Osteoblast (primary cell): Measurements from ENCODE around the gene C1QL2. TPM values are rescaled to one million over a fixed set of nuclear protein-coding genes. Genes with fewer than 3 reads are reported as not detected.

Experiments
- DNase-seq: peaks from one replicate; pipeline ENCODE4 v3.0.0; 2011; ENCODE audit warnings: low spot score, mixed read lengths; ENCODE audit not compliant: insufficient read length; ENCODE audit errors: missing footprints
- H2AFZ ChIP-seq: 2 replicates; pipeline ENCODE4 v1.6.0; 2011; ENCODE audit warnings: mild to moderate bottlenecking, low read length
- H3K27ac ChIP-seq: 2 replicates; pipeline ENCODE4 v1.5.1; 2011; ENCODE audit warnings: mild to moderate bottlenecking, low read depth, low read length, moderate library complexity
- H3K27me3 ChIP-seq: 2 replicates; pipeline ENCODE4 v1.6.0; 2012; ENCODE audit warnings: mild to moderate bottlenecking, control low read depth, inconsistent platforms, low read length, moderate library complexity; ENCODE audit not compliant: insufficient read depth
- H3K36me3 ChIP-seq: 2 replicates; pipeline ENCODE4 v1.5.1; 2011; ENCODE audit warnings: mild to moderate bottlenecking, low read length, control low read depth, moderate library complexity; ENCODE audit not compliant: insufficient read depth
- H3K4me1 ChIP-seq: 2 replicates; pipeline ENCODE4 v1.5.1; 2011; ENCODE audit warnings: mild to moderate bottlenecking, low read length, control low read depth, moderate library complexity; ENCODE audit not compliant: insufficient read depth
- H3K4me2 ChIP-seq: 2 replicates; pipeline ENCODE4 v1.6.0; 2011; ENCODE audit warnings: mild to moderate bottlenecking, low read length; ENCODE audit not compliant: insufficient read depth
- H3K4me3 ChIP-seq: fragments of 200-600 bp; sonication (generic); 3 replicates; pipeline ENCODE4 v1.5.1; 2012; ENCODE audit warnings: mild to moderate bottlenecking, low read length, inconsistent platforms; ENCODE audit not compliant: insufficient read depth
- H3K79me2 ChIP-seq: 2 replicates; pipeline ENCODE4 v1.6.0; 2012; ENCODE audit warnings: mild to moderate bottlenecking, low read length, control low read depth, inconsistent platforms; ENCODE audit not compliant: insufficient read depth
- H3K9me3 ChIP-seq: 2 replicates; pipeline ENCODE4 v1.5.1; 2011; ENCODE audit warnings: low read depth, low read length, control low read depth
- H4K20me1 ChIP-seq: 2 replicates; pipeline ENCODE4 v1.6.0; 2012; ENCODE audit warnings: mild to moderate bottlenecking, low read length, control low read depth; ENCODE audit not compliant: insufficient read depth
- CTCF ChIP-seq: IDR thresholded peaks from 2 replicates; pipeline ENCODE4 v1.5.1; 2011; ENCODE audit warnings: mild to moderate bottlenecking, low read depth, low read length, moderate library complexity; ENCODE audit errors: extremely low read depth
- total RNA-seq: library from RNA; depleted of rRNA; stranded (reverse); fragments of >200 nt; gene quantifications from 2 replicates; pipeline ENCODE4 v1.2.3, GENCODE V29; 2012

The C1QL2 gene
- total RNA-seq, 1 donor, result not detected

- DNase-seq, result no peak
- H3K27ac ChIP-seq, result no peak overlapping the region
- H3K79me2 ChIP-seq, result no peaks in the 10 kb centered on the region
- H2AFZ ChIP-seq, result no peak overlapping the region
- peaks cover 9% of the 10 kb centered on the region for H3K27me3 ChIP-seq
- no peaks in the 10 kb centered on the region for H3K36me3 ChIP-seq
- no peaks in the 10 kb centered on the region for H4K20me1 ChIP-seq
- no peak for TF ChIP-seq CTCF
- no peak overlapping the region for H3K4me3 ChIP-seq
- H3K9me3 ChIP-seq, result no peaks in the 10 kb centered on the region
- H3K4me2 ChIP-seq, result no peak overlapping the region
- no peaks in the 10 kb centered on the region for H3K4me1 ChIP-seq
Observed at GRCh38 chr2:119149611-119150010, 8.9 kb downstream of the C1QL2 start.

GRCh38 chr2:119147776-119148715, 10.5 kb downstream of the C1QL2 start:
- Histone ChIP-seq H3K27ac (no peak overlapping the region), H2AFZ (no peak overlapping the region), H3K36me3 (no peaks in the 10 kb centered on the region), H3K4me2 (no peak overlapping the region), H3K79me2 (no peaks in the 10 kb centered on the region), H3K27me3 (no peaks in the 10 kb centered on the region), H3K4me1 (no peaks in the 10 kb centered on the region), H3K9me3 (no peaks in the 10 kb centered on the region), H3K4me3 (no peak overlapping the region), H4K20me1 (no peaks in the 10 kb centered on the region)
- no peak for DNase-seq
- TF ChIP-seq CTCF, result no peak

GRCh38 chr2:119144806-119145205, 13.7 kb downstream of the C1QL2 start:
- Histone ChIP-seq H2AFZ (no peak overlapping the region), H3K27ac (no peak overlapping the region), H3K36me3 (no peaks in the 10 kb centered on the region), H3K4me3 (no peak overlapping the region), H3K79me2 (no peaks in the 10 kb centered on the region), H3K4me1 (no peaks in the 10 kb centered on the region), H3K4me2 (no peak overlapping the region), H3K27me3 (peaks cover 16% of the 10 kb centered on the region), H3K9me3 (no peaks in the 10 kb centered on the region), H4K20me1 (no peaks in the 10 kb centered on the region)
- no peak for DNase-seq
- TF ChIP-seq CTCF, result no peak

GRCh38 chr2:119142824-119143223, 15.7 kb downstream of the C1QL2 start:
- Histone ChIP-seq H3K27ac (no peak overlapping the region), H2AFZ (no peak overlapping the region), H3K9me3 (no peaks in the 10 kb centered on the region), H3K4me1 (no peaks in the 10 kb centered on the region), H3K4me3 (no peak overlapping the region), H4K20me1 (no peaks in the 10 kb centered on the region), H3K27me3 (peaks cover 16% of the 10 kb centered on the region), H3K79me2 (no peaks in the 10 kb centered on the region), H3K36me3 (no peaks in the 10 kb centered on the region), H3K4me2 (no peak overlapping the region)
- DNase-seq, result no peak
- no peak for TF ChIP-seq CTCF
